K562 (cell line): ENCODE data around the gene FBP2. TPM values are rescaled to one million over a fixed set of nuclear protein-coding genes. Genes with fewer than 3 reads are reported as not detected.

Experiments
- ATAC-seq: fragments of 200-7000 bp; cut with Tn5 transposase; 3 replicates; pipeline ENCODE4 v1.9.1; 2020; ENCODE audit warnings: moderate library complexity
- BruUV-seq: library from RNA; stranded (reverse); fragments of 400-500 nt; replicated peaks from 2 replicates; lab custom pipeline; 2021; lab: Mats Ljungman, UMichigan
- CTCF ChIA-PET: fragments of 300-600 bp; formaldehyde crosslinking; extraction: SDS; loops from one replicate; lab custom pipeline; 2021; ENCODE audit warnings: low intra/inter-chr PET ratio; lab: Yijun Ruan, JAX
- POLR2A ChIA-PET: fragments of 300-600, 350-650 bp; sonication (Branson Sonifier 250); formaldehyde crosslinking; extraction: SDS; loops from one replicate; lab custom pipeline; 2021; ENCODE audit warnings: antibody characterized with exemption, inconsistent platforms; lab: Yijun Ruan, JAX
- DNase-seq, 4 experiments: peaks; one replicate each; pipeline versions ENCODE4 v3.0.0 to v3.0.0-alpha.2; 2011 to 2018; ENCODE audit warnings: low spot score in 3 of 4, mixed read lengths in 3 of 4; ENCODE audit errors: extremely low read depth in 1 of 4
- FAIRE-seq: peaks from 2 replicates; lab custom pipeline; 2011; peaks lifted over from hg19 to GRCh38; lab: Jason Lieb, UNC
- H2AFZ ChIP-seq: 2 replicates; pipeline ENCODE4 v1.6.0; 2011; ENCODE audit warnings: low read depth, low read length, control low read depth, inconsistent platforms
- H3K27ac ChIP-seq: fragments of 200-600 bp; 3 replicates; pipeline ENCODE4 v1.8.0; 2011; ENCODE audit warnings: low read depth, mild to moderate bottlenecking, control low read depth, inconsistent platforms, low read length, moderate library complexity, mixed read lengths; ENCODE audit errors: extremely low read depth
- H3K27me3 ChIP-seq, 2 experiments: fragments of 300-600 bp in 1 of 2; 2 replicates in 1 of 2; 3 replicates in 1 of 2; pipeline versions ENCODE4 v1.6.0 to v1.8.0; 2011; ENCODE audit warnings: inconsistent platforms in 2 of 2, low read length in 2 of 2, mild to moderate bottlenecking in 1 of 2, mixed read lengths in 1 of 2, moderate library complexity in 1 of 2; ENCODE audit not compliant: control insufficient read depth in 2 of 2, insufficient read depth in 2 of 2
- H3K36me3 ChIP-seq: fragments of 300-600 bp; 3 replicates; pipeline ENCODE4 v1.8.0; 2011; ENCODE audit warnings: mild to moderate bottlenecking, low read length, inconsistent platforms; ENCODE audit not compliant: control insufficient read depth, insufficient read depth
- H3K4me1 ChIP-seq, 2 experiments: fragments of 200-600 bp in 1 of 2; replicated peaks in 1 of 2; 2 replicates in 1 of 2; 3 replicates in 1 of 2; pipeline versions ENCODE4 v1.5.1 to v1.8.0; 2011; ENCODE audit warnings: inconsistent platforms in 2 of 2, low read length in 2 of 2, mild to moderate bottlenecking in 1 of 2, mixed read lengths in 1 of 2, moderate library complexity in 1 of 2; ENCODE audit not compliant: control insufficient read depth in 2 of 2, insufficient read depth in 2 of 2
- H3K4me2 ChIP-seq: 2 replicates; pipeline ENCODE4 v1.6.1; 2011; ENCODE audit warnings: low read length, control low read depth, inconsistent platforms, mixed read lengths; ENCODE audit not compliant: insufficient read depth
- H3K4me3 ChIP-seq: fragments of 200-600 bp; sonication (generic), shearing (Covaris generic); 2 replicates; pipeline ENCODE4 v1.5.1; 2016; ENCODE audit warnings: control low read depth, inconsistent platforms
- H3K79me2 ChIP-seq: fragments of 200-600 bp; 3 replicates; pipeline ENCODE4 v1.8.0; 2011; ENCODE audit warnings: low read length, inconsistent platforms; ENCODE audit not compliant: control insufficient read depth, insufficient read depth
- H3K9ac ChIP-seq, 2 experiments: 2 replicates each; pipeline versions ENCODE4 v1.6.0 to v1.6.1; 2011; ENCODE audit warnings: low read depth in 2 of 2, low read length in 2 of 2, control low read depth in 1 of 2, inconsistent platforms in 1 of 2, mild to moderate bottlenecking in 1 of 2, mixed read lengths in 1 of 2; ENCODE audit not compliant: insufficient read depth in 1 of 2
- H3K9me1 ChIP-seq: one replicate; pipeline ENCODE4 v1.6.0; 2011; ENCODE audit warnings: inconsistent platforms, mild to moderate bottlenecking, low read length, moderate library complexity; ENCODE audit not compliant: control insufficient read depth, insufficient read depth
- H3K9me3 ChIP-seq: replicated peaks from 2 replicates; pipeline ENCODE4 v1.5.1; 2011; ENCODE audit warnings: low read depth, low read length, inconsistent platforms; ENCODE audit not compliant: control insufficient read depth, insufficient read depth
- H4K20me1 ChIP-seq: replicated peaks from 2 replicates; pipeline ENCODE4 v1.6.1; 2011; ENCODE audit warnings: low read length, inconsistent platforms, mixed read lengths; ENCODE audit not compliant: control insufficient read depth, insufficient read depth
- BACH1 ChIP-seq: fragments of 200-800 bp; sonication (Bioruptor generic); IDR thresholded peaks from 2 replicates; pipeline ENCODE4 v1.6.1; 2016; ENCODE audit warnings: missing genetic modification characterization, missing compliant biosample characterization
- GTF2F1 ChIP-seq: IDR thresholded peaks from 2 replicates; pipeline ENCODE4 v1.6.1; 2011; ENCODE audit warnings: low read depth, low read length, improper control_type of control experiment
- HCFC1 ChIP-seq: IDR thresholded peaks from 2 replicates; pipeline ENCODE4 v1.6.1; 2012; ENCODE audit warnings: low read depth, low read length, improper control_type of control experiment
- MAFF ChIP-seq: IDR thresholded peaks from 2 replicates; pipeline ENCODE4 v1.6.1; 2012; ENCODE audit warnings: low read length, improper control_type of control experiment
- MYC ChIP-seq, 2 experiments: fragments of 250-450 bp in 1 of 2; sonication (Bioruptor Pico) in 1 of 2; IDR thresholded peaks; 2 replicates each; pipeline versions ENCODE4 v1.5.1 to v1.6.1; 2012 to 2021; ENCODE audit warnings: low read depth in 2 of 2, borderline replicate concordance in 1 of 2, improper control_type of control experiment in 1 of 2, low read length in 1 of 2, mild to moderate bottlenecking in 1 of 2, moderate library complexity in 1 of 2
- RBBP5 ChIP-seq: fragments of 200-600 bp; sonication (generic); IDR thresholded peaks from 2 replicates; pipeline ENCODE4 v1.6.1; 2012; ENCODE audit warnings: borderline replicate concordance, mild to moderate bottlenecking, low read length, control low read depth, inconsistent platforms; ENCODE audit not compliant: insufficient read depth, poor library complexity, severe bottlenecking
- RBM34 ChIP-seq: fragments of 200-400 bp; formaldehyde crosslinking; IDR thresholded peaks from 2 replicates; pipeline ENCODE4 v1.6.1; 2018; ENCODE audit warnings: low read length, borderline replicate concordance; ENCODE audit not compliant: insufficient read depth
- SRSF1 ChIP-seq: fragments of 200-400 bp; formaldehyde crosslinking; IDR thresholded peaks from 2 replicates; pipeline ENCODE4 v1.6.1; 2017; ENCODE audit warnings: mild to moderate bottlenecking, low read depth, low read length, moderate library complexity
- THRAP3 ChIP-seq: fragments of 450-650 bp; IDR thresholded peaks from 2 replicates; pipeline ENCODE4 v1.6.1; 2016; ENCODE audit warnings: mild to moderate bottlenecking, inconsistent platforms, borderline replicate concordance
- ZFP1 ChIP-seq: fragments of 450-650 bp; formaldehyde crosslinking; IDR thresholded peaks from 2 replicates; pipeline ENCODE4 v1.4.0; 2020; ENCODE audit warnings: mild to moderate bottlenecking, mixed read lengths
- ZKSCAN3 ChIP-seq: fragments of 250-450 bp; sonication (Bioruptor Pico); IDR thresholded peaks from 2 replicates; pipeline ENCODE4 v1.4.0; 2020
- ZNF124 ChIP-seq: sonication (generic); formaldehyde crosslinking; IDR thresholded peaks from 2 replicates; pipeline ENCODE4 v1.8.1; 2022; ENCODE audit warnings: missing genetic modification reagents
- ZNF212 ChIP-seq: fragments of 450-650 bp; formaldehyde crosslinking; IDR thresholded peaks from 2 replicates; pipeline ENCODE4 v1.4.0; 2020; ENCODE audit warnings: mild to moderate bottlenecking
- ZNF282 ChIP-seq: sonication (generic); formaldehyde crosslinking; IDR thresholded peaks from 2 replicates; pipeline ENCODE4 v1.8.1; 2023; ENCODE audit warnings: missing genetic modification reagents
- ZNF785 ChIP-seq: fragments of 250-450 bp; sonication (Bioruptor Pico); IDR thresholded peaks from 2 replicates; pipeline ENCODE4 v1.4.0; 2020; ENCODE audit warnings: mild to moderate bottlenecking
- WGBS: fragments of 100-300 bp; shearing (Covaris generic); methylation state at CpG from one replicate; pipeline ENCODE4 v1.1.6; 2016; ENCODE audit warnings: low coverage, mixed read lengths; ENCODE audit not compliant: insufficient coverage; ENCODE audit errors: missing lambda C conversion rate; 5-methylcytosine and 5-hydroxymethylcytosine counted together
- in situ Hi-C: fragments of 300-500 bp; cut with MboI; formaldehyde crosslinking; loops from 4 replicates; pipeline ENCODE4 v1.15.0; 2018; ENCODE audit warnings: inconsistent platforms, mixed read lengths
- intact Hi-C: fragments of 100-400 bp; cut with micrococcal nuclease; formaldehyde crosslinking; loops from 2 replicates; pipeline ENCODE4 v1.14.2; 2022
- polyA plus RNA-seq, 8 experiments: library from polyadenylated mRNA; depleted of rRNA in 4 of 8; stranded (reverse) in 5 of 8; unstranded in 3 of 8; fragments of >200 nt; fragmentation: Nextera tagmentation in 2 of 8; fragmentation: Illumina TruSeq in 1 of 8; extraction: Ambion mirVana in 2 of 8; extraction: Trizol in 1 of 8; gene quantifications; 2 replicates each; pipeline versions ENCODE4 v1.2.1 to v1.2.3, GENCODE V29; 2011 to 2014; ENCODE audit warnings: inconsistent platforms in 1 of 8, missing spikeins in 1 of 8
- total RNA-seq, 7 experiments: library from RNA; depleted of rRNA in 6 of 7; stranded (reverse); fragments of >200 nt in 6 of 7; fragmentation: Illumina TruSeq in 2 of 7; extraction: Trizol in 2 of 7; gene quantifications; 2 replicates each; pipeline versions ENCODE4 v1.2.1 to v1.2.3, GENCODE V29; 2011 to 2021; ENCODE audit warnings: low replicate concordance in 1 of 7
- TF ChIP-seq, protein P1 (sequence below): fragments of 450-650 bp; IDR thresholded peaks from 2 replicates; pipeline ENCODE4 v1.6.1; 2016; ENCODE audit warnings: low read depth, mild to moderate bottlenecking, moderate library complexity
- TF ChIP-seq, protein P2 (sequence below): fragments of 250-450 bp; sonication (Bioruptor Pico); IDR thresholded peaks from 2 replicates; pipeline ENCODE4 v1.8.0; 2022; ENCODE audit warnings: moderate library complexity, mild to moderate bottlenecking, inconsistent platforms
- TF ChIP-seq, protein P3 (sequence below): fragments of 450-650 bp; IDR thresholded peaks from 2 replicates; pipeline ENCODE4 v1.6.1; 2017; ENCODE audit warnings: mild to moderate bottlenecking, moderate library complexity
- TF ChIP-seq, protein P4 (sequence below): conservative IDR thresholded peaks from 2 replicates; pipeline ENCODE4 v1.6.1; 2011; ENCODE audit warnings: low read depth, mild to moderate bottlenecking, low read length; ENCODE audit not compliant: control insufficient read depth

The FBP2 gene
- total and polyA plus RNA-seq, 9 of the 15 experiments (the other 6 are each of a cell fraction or from before 2014, with no cell fraction given): 0.06 TPM; not detected in 7

DNA sequence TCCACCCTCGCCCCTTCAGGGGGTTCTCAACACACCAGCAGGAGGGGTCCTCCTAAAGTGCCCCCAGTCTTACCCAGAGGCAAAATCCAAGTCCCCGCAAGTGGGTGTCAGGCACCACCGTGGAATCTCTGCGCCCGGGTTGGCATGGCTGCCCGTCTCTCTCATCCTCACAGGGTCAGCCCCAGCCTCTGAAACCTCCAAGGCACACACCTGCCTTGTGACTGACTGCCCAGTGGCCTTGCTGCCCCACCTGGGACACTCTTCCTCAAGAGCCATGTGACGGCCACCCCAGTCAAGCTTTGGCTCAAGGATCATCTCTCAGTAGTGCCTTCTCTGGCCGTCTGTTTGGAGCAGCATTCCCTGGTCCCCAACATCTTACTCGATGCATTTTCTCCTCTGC is 4.9 kb downstream of the FBP2 start:
- no peak for DNase-seq
- H3K36me3 ChIP-seq: no peaks in the 10 kb centered on the region
- no peak overlapping the region for H3K4me2 ChIP-seq
- no peak overlapping the region for H2AFZ ChIP-seq
- POLR2A ChIA-PET: interaction anchor here (1.2 kb wide), 1 partner anchor 9 kb away, joined by 4 read pairs; no protein-coding TSS in a partner anchor
- no peak for TF ChIP-seq ZNF124 (CRISPR knock-in tag)
- TF ChIP-seq, protein P1, sequence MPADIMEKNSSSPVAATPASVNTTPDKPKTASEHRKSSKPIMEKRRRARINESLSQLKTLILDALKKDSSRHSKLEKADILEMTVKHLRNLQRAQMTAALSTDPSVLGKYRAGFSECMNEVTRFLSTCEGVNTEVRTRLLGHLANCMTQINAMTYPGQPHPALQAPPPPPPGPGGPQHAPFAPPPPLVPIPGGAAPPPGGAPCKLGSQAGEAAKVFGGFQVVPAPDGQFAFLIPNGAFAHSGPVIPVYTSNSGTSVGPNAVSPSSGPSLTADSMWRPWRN: no peak
- TF ChIP-seq MAFF: no peak
- TF ChIP-seq HCFC1: no peak
- no peak for TF ChIP-seq GTF2F1
- TF ChIP-seq ZFP1 (CRISPR knock-in tag): no peak
- TF ChIP-seq ZNF785 (CRISPR knock-in tag): no peak
- TF ChIP-seq RBM34: no peak
- TF ChIP-seq RBBP5: no peak
- TF ChIP-seq, protein P2, sequence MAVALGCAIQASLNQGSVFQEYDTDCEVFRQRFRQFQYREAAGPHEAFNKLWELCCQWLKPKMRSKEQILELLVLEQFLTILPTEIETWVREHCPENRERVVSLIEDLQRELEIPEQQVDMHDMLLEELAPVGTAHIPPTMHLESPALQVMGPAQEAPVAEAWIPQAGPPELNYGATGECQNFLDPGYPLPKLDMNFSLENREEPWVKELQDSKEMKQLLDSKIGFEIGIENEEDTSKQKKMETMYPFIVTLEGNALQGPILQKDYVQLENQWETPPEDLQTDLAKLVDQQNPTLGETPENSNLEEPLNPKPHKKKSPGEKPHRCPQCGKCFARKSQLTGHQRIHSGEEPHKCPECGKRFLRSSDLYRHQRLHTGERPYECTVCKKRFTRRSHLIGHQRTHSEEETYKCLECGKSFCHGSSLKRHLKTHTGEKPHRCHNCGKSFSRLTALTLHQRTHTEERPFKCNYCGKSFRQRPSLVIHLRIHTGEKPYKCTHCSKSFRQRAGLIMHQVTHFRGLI: no peak
- no peak for TF ChIP-seq ZKSCAN3
- TF ChIP-seq ZNF212 (CRISPR knock-in tag): no peak
- TF ChIP-seq, protein P3, sequence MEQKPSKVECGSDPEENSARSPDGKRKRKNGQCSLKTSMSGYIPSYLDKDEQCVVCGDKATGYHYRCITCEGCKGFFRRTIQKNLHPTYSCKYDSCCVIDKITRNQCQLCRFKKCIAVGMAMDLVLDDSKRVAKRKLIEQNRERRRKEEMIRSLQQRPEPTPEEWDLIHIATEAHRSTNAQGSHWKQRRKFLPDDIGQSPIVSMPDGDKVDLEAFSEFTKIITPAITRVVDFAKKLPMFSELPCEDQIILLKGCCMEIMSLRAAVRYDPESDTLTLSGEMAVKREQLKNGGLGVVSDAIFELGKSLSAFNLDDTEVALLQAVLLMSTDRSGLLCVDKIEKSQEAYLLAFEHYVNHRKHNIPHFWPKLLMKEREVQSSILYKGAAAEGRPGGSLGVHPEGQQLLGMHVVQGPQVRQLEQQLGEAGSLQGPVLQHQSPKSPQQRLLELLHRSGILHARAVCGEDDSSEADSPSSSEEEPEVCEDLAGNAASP: no peak
- TF ChIP-seq THRAP3: no peak
- TF ChIP-seq SRSF1: no peak
- no peak for TF ChIP-seq ZNF282
- no peak for TF ChIP-seq MYC (IDR thresholded peaks at IDR 0.05; ENCODE audit: low read depth, low read length)
- TF ChIP-seq MYC (CRISPR knock-in tag; IDR thresholded peaks at IDR 0.05; ENCODE audit: borderline replicate concordance, low read depth): no peak
- TF ChIP-seq, protein P4, sequence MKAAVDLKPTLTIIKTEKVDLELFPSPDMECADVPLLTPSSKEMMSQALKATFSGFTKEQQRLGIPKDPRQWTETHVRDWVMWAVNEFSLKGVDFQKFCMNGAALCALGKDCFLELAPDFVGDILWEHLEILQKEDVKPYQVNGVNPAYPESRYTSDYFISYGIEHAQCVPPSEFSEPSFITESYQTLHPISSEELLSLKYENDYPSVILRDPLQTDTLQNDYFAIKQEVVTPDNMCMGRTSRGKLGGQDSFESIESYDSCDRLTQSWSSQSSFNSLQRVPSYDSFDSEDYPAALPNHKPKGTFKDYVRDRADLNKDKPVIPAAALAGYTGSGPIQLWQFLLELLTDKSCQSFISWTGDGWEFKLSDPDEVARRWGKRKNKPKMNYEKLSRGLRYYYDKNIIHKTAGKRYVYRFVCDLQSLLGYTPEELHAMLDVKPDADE: no peak
- TF ChIP-seq BACH1 (tag): no peak
- TF ChIP-seq, all 486 proteins: peak for 0
- Histone ChIP-seq H3K9me3 (no peaks in the 10 kb centered on the region), H3K9me1 (no peaks in the 10 kb centered on the region), H3K79me2 (no peaks in the 10 kb centered on the region), H4K20me1 (no peaks in the 10 kb centered on the region), H3K4me1 (peaks cover 0 to 3% of the 10 kb centered on the region in 2 experiments; a peak in 2 of 5 replicates), H3K4me3 (no peak overlapping the region), H3K27me3 (peaks cover 50 to 85% of the 10 kb centered on the region in 2 experiments), H3K9ac (no peak overlapping the region), H3K27ac (no peak overlapping the region)
- ATAC-seq (no peak), FAIRE-seq (no peak)
- 0% methylated on average over 9 of the region's 9 CpGs for WGBS
- CTCF ChIA-PET: no interaction called here
- BruUV-seq: no TSS peak
- in situ Hi-C loops (no loop called here), intact Hi-C loops (no loop called here)
